ENCODE measurements around the gene OR6Y1.

DNA sequence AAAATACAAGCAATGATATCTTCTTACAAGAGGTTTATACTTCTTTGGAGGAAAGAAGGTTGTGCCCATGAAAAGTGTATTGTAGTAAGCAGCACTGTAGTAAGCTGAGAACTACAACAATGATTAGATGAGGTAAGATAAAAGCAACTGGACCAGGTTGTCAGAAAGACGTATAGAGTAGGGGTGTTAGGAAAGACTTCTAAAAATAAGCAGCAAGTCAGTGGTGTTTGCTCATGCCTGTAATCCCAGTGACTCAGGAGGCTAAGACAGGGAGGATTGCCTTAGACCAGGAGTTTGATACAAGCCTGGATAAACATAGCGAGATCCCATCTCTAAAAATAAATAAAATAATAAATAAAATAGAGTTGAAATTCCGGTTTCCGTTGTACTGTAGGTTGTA, 29.8 kb upstream of the OR6Y1 start:
- TF ChIP-seq, protein P1, sequence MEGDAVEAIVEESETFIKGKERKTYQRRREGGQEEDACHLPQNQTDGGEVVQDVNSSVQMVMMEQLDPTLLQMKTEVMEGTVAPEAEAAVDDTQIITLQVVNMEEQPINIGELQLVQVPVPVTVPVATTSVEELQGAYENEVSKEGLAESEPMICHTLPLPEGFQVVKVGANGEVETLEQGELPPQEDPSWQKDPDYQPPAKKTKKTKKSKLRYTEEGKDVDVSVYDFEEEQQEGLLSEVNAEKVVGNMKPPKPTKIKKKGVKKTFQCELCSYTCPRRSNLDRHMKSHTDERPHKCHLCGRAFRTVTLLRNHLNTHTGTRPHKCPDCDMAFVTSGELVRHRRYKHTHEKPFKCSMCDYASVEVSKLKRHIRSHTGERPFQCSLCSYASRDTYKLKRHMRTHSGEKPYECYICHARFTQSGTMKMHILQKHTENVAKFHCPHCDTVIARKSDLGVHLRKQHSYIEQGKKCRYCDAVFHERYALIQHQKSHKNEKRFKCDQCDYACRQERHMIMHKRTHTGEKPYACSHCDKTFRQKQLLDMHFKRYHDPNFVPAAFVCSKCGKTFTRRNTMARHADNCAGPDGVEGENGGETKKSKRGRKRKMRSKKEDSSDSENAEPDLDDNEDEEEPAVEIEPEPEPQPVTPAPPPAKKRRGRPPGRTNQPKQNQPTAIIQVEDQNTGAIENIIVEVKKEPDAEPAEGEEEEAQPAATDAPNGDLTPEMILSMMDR (IDR thresholded peaks at IDR 0.05; ENCODE audit: low read depth, low read length) = no peak
- no peak for TF ChIP-seq EZH2phosphoT487 (IDR thresholded peaks at IDR 0.05; ENCODE audit: low read depth)
